ENCODE results near the gene KRT85. TPM values are rescaled to one million over a fixed set of nuclear protein-coding genes. Genes with fewer than 3 reads are reported as not detected.

The KRT85 gene
- total RNA-seq, 1 donor from 2014 or later = not detected

DNA sequence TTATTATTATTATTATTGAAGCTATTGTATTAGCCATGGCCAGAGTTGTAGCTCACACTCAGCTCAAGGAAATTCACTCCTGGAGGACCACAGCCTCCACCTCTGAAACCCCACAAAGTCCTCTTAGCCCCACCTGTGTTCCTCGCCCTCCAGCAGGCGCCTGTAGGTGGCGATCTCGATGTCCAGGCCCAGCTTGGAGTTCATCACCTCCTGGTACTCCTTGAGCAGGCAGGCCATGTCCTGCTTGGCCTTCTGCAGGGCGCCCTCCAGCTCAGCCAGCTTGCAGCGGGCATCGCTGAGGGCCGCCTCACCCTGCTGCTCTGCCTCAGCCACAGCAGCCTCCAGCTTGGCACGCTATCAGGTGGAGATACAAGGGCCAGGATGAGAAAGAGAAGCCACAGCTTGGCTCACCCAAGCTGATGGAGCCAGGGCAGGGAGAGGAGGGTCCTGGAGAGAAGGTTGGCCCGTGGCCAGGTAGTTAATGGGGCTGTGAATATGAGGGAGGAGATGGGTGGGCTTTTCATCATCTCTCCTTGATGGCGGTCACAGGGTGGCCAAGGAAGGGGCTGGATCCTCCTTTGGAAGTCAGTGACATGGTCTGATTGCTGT lies 5.1 kb downstream of the KRT85 start:
- Histone ChIP-seq H2AFZ (ENCODE audit: low read depth, low read length) (no peak overlapping the region), H3K9ac (ENCODE audit: low read length) (no peak overlapping the region), H3K4me1 (ENCODE audit: insufficient read depth, low read length) (no peaks in the 10 kb centered on the region), H3K79me2 (ENCODE audit: insufficient read depth, low read length) (no peaks in the 10 kb centered on the region), H3K9me3 (ENCODE audit: insufficient read depth, low read depth, low read length) (no peaks in the 10 kb centered on the region), H3K27me3 (ENCODE audit: insufficient read depth, low read length) (peaks cover 8% of the 10 kb centered on the region), H3K4me2 (ENCODE audit: low read length) (no peak overlapping the region), H3K36me3 (ENCODE audit: insufficient read depth, low read length) (no peaks in the 10 kb centered on the region), H3K27ac (ENCODE audit: low read depth, low read length) (no peak overlapping the region), H4K20me1 (ENCODE audit: insufficient read depth, low read length) (no peaks in the 10 kb centered on the region), H3K4me3 (ENCODE audit: insufficient read depth, low read depth, low read length) (no peak overlapping the region)
- FAIRE-seq = no peak
- TF ChIP-seq, protein P1, sequence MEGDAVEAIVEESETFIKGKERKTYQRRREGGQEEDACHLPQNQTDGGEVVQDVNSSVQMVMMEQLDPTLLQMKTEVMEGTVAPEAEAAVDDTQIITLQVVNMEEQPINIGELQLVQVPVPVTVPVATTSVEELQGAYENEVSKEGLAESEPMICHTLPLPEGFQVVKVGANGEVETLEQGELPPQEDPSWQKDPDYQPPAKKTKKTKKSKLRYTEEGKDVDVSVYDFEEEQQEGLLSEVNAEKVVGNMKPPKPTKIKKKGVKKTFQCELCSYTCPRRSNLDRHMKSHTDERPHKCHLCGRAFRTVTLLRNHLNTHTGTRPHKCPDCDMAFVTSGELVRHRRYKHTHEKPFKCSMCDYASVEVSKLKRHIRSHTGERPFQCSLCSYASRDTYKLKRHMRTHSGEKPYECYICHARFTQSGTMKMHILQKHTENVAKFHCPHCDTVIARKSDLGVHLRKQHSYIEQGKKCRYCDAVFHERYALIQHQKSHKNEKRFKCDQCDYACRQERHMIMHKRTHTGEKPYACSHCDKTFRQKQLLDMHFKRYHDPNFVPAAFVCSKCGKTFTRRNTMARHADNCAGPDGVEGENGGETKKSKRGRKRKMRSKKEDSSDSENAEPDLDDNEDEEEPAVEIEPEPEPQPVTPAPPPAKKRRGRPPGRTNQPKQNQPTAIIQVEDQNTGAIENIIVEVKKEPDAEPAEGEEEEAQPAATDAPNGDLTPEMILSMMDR (IDR thresholded peaks at IDR 0.05; ENCODE audit: insufficient read depth, low read depth, low read length) = no peak
- TF ChIP-seq EZH2 (IDR thresholded peaks at IDR 0.05; ENCODE audit: insufficient read depth, low read length) = no peak
- no peak for DNase-seq (ENCODE audit: low read depth)
- Mint-ChIP-seq H3K4me1 (ENCODE audit: low read depth, unreplicated experiment) (no peaks in the 10 kb centered on the region), H3K9me3 (ENCODE audit: unreplicated experiment) (peaks cover 3% of the 10 kb centered on the region), H3K27me3 (ENCODE audit: low read depth, unreplicated experiment) (peaks cover 59% of the 10 kb centered on the region), H3K4me3 (ENCODE audit: unreplicated experiment) (no peak overlapping the region), H3K36me3 (ENCODE audit: low read depth, unreplicated experiment) (no peaks in the 10 kb centered on the region), H3K27ac (ENCODE audit: unreplicated experiment) (no peak overlapping the region)

DNA sequence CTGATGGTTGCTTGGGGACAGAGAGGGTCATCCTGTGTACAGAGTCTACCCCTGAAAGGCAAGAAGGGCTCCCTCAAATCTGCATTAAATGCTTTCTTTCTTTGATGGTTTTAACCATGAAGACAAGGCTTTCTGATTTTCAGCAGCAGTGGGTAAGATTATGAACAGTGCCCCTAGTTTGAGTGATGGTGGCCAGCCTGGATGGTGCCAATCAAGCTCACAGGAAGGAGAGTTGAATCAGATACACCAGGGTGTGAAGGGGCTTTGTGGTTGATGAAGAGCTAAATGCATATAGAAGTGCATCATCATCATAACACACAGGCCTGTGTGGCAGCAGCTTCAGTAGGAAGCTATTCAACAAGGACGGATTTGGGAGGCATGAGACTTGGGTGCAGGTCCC lies 5.7 kb downstream of the KRT85 start:
- DNase-seq (ENCODE audit: low read depth) (no peak), FAIRE-seq (no peak)
- no peaks in the 10 kb centered on the region for H3K9me3 ChIP-seq (ENCODE audit: insufficient read depth, low read depth, low read length)
- no peaks in the 10 kb centered on the region for H3K36me3 ChIP-seq (ENCODE audit: insufficient read depth, low read length)
- no peak overlapping the region for H3K4me3 Mint-ChIP-seq (ENCODE audit: unreplicated experiment)
- H3K27ac Mint-ChIP-seq (ENCODE audit: unreplicated experiment) = no peak overlapping the region
- no peak overlapping the region for H3K4me2 ChIP-seq (ENCODE audit: low read length)
- no peak overlapping the region for H3K4me3 ChIP-seq (ENCODE audit: insufficient read depth, low read depth, low read length)
- no peaks in the 10 kb centered on the region for H3K4me1 Mint-ChIP-seq (ENCODE audit: low read depth, unreplicated experiment)
- H2AFZ ChIP-seq (ENCODE audit: low read depth, low read length) = no peak overlapping the region
- no peak overlapping the region for H3K27ac ChIP-seq (ENCODE audit: low read depth, low read length)
- no peaks in the 10 kb centered on the region for H3K79me2 ChIP-seq (ENCODE audit: insufficient read depth, low read length)
- peaks cover 61% of the 10 kb centered on the region for H3K27me3 Mint-ChIP-seq (ENCODE audit: low read depth, unreplicated experiment)
- peaks cover 5% of the 10 kb centered on the region for H3K27me3 ChIP-seq (ENCODE audit: insufficient read depth, low read length)
- TF ChIP-seq, protein P1 (IDR thresholded peaks at IDR 0.05; ENCODE audit: insufficient read depth, low read depth, low read length) = no peak
- no peak for TF ChIP-seq EZH2 (IDR thresholded peaks at IDR 0.05; ENCODE audit: insufficient read depth, low read length)
- no peaks in the 10 kb centered on the region for H3K4me1 ChIP-seq (ENCODE audit: insufficient read depth, low read length)
- peaks cover 3% of the 10 kb centered on the region for H3K9me3 Mint-ChIP-seq (ENCODE audit: unreplicated experiment)
- H3K9ac ChIP-seq (ENCODE audit: low read length) = no peak overlapping the region
- H4K20me1 ChIP-seq (ENCODE audit: insufficient read depth, low read length) = no peaks in the 10 kb centered on the region
- H3K36me3 Mint-ChIP-seq (ENCODE audit: low read depth, unreplicated experiment) = no peaks in the 10 kb centered on the region

DNA sequence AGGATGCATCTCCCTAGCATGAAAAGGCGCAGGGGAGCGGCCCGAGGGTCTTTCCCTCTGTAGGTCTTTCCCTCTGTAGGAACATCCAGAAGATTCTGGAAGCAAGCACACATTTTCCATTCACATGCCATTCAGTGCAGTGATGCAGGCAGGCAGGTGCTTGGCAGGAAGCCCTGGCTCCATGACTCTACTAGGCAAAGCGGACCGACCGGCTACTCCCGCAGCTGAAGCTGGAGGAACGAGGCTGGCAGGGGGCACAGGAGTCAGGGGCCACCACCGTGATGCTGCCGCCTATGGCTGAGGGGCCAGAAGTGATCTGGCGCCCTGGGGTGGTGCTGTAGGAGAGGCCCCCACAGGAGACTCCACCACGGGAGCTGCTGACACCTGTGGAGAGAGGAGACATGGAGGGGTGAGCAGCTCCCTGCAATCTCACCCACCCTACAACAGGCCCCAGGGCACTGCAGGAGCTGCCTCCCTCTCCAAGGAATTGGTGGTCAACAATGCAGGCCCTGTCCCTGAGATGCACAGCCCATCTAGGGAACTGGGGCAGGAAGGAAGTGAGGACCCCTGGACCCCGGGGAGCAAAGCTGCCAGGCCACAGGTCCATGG lies 6.5 kb downstream of the KRT85 start:
- no peak for FAIRE-seq

More for the DNA sequence above, 6.5 kb downstream of the KRT85 start:
- H3K27me3 ChIP-seq (ENCODE audit: insufficient read depth, low read length) = peaks cover 5% of the 10 kb centered on the region
- no peak overlapping the region for H3K4me3 ChIP-seq (ENCODE audit: insufficient read depth, low read depth, low read length)
- Mint-ChIP-seq H3K27ac (ENCODE audit: unreplicated experiment) (no peak overlapping the region), H3K9me3 (ENCODE audit: unreplicated experiment) (peaks cover 3% of the 10 kb centered on the region), H3K4me3 (ENCODE audit: unreplicated experiment) (no peak overlapping the region), H3K36me3 (ENCODE audit: low read depth, unreplicated experiment) (no peaks in the 10 kb centered on the region), H3K27me3 (ENCODE audit: low read depth, unreplicated experiment) (peaks cover 59% of the 10 kb centered on the region), H3K4me1 (ENCODE audit: low read depth, unreplicated experiment) (no peaks in the 10 kb centered on the region)
- no peak overlapping the region for H2AFZ ChIP-seq (ENCODE audit: low read depth, low read length)
- no peak for DNase-seq (ENCODE audit: low read depth)
- no peaks in the 10 kb centered on the region for H3K79me2 ChIP-seq (ENCODE audit: insufficient read depth, low read length)
- no peaks in the 10 kb centered on the region for H3K9me3 ChIP-seq (ENCODE audit: insufficient read depth, low read depth, low read length)
- no peaks in the 10 kb centered on the region for H3K4me1 ChIP-seq (ENCODE audit: insufficient read depth, low read length)
- no peaks in the 10 kb centered on the region for H4K20me1 ChIP-seq (ENCODE audit: insufficient read depth, low read length)
- H3K4me2 ChIP-seq (ENCODE audit: low read length) = no peak overlapping the region
- H3K36me3 ChIP-seq (ENCODE audit: insufficient read depth, low read length) = no peaks in the 10 kb centered on the region
- no peak overlapping the region for H3K27ac ChIP-seq (ENCODE audit: low read depth, low read length)
- H3K9ac ChIP-seq (ENCODE audit: low read length) = no peak overlapping the region
- TF ChIP-seq, protein P1 (IDR thresholded peaks at IDR 0.05; ENCODE audit: insufficient read depth, low read depth, low read length) = no peak
- TF ChIP-seq EZH2 (IDR thresholded peaks at IDR 0.05; ENCODE audit: insufficient read depth, low read length) = no peak

Data from astrocyte (in vitro differentiated cells and primary cell).